NK-92 (cell line): Measurements from ENCODE around the gene PAX1.

Experiments used
- DNase-seq: peaks from one replicate; lab custom pipeline; 2025; ENCODE audit not compliant: unreplicated experiment; lab: John Stamatoyannopoulos, UW

PAX1 gene

GRCh38 chr20:21725892-21726291, 20.4 kb downstream of the PAX1 start:
- DNase-seq = no peak

- no peak for DNase-seq
These were observed 23.9 kb downstream of the PAX1 start for GRCh38 chr20:21729316-21729715.

GRCh38 chr20:21739161-21739560, 33.7 kb downstream of the PAX1 start:
- no peak for DNase-seq

- no peak for DNase-seq
These were observed 34.2 kb downstream of the PAX1 start for GRCh38 chr20:21739682-21740081.

- no peak for DNase-seq
These were observed 35.8 kb downstream of the PAX1 start for GRCh38 chr20:21741266-21741665.

GRCh38 chr20:21762646-21763045, 57.2 kb downstream of the PAX1 start:
- no peak for DNase-seq

GRCh38 chr20:21767200-21767738, 61.8 kb downstream of the PAX1 start:
- no peak for DNase-seq

- no peak for DNase-seq
These were observed 62.3 kb downstream of the PAX1 start for GRCh38 chr20:21767739-21768223.
